Measurements from ENCODE around the gene DRAP1. TPM values are rescaled to one million over a fixed set of nuclear protein-coding genes. Genes with fewer than 3 reads are reported as not detected.

Gene DRAP1
- total and polyA plus RNA-seq, 9 of the 15 experiments (the other 6 are each of a cell fraction or from before 2014, with no cell fraction given), result 9.6 to 200 (median 92.9) TPM

GRCh38 chr11:65919141-65919572 is at the start of gene DRAP1 (continued):
- TF ChIP-seq SMARCA4 (IDR thresholded peaks at IDR 0.05), result no peak
- TF ChIP-seq, protein P1, sequence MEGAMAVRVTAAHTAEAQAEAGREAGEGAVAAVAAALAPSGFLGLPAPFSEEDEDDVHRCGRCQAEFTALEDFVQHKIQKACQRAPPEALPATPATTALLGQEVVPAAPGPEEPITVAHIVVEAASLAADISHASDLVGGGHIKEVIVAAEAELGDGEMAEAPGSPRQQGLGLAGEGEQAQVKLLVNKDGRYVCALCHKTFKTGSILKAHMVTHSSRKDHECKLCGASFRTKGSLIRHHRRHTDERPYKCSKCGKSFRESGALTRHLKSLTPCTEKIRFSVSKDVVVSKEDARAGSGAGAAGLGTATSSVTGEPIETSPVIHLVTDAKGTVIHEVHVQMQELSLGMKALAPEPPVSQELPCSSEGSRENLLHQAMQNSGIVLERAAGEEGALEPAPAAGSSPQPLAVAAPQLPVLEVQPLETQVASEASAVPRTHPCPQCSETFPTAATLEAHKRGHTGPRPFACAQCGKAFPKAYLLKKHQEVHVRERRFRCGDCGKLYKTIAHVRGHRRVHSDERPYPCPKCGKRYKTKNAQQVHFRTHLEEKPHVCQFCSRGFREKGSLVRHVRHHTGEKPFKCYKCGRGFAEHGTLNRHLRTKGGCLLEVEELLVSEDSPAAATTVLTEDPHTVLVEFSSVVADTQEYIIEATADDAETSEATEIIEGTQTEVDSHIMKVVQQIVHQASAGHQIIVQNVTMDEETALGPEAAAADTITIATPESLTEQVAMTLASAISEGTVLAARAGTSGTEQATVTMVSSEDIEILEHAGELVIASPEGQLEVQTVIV (CRISPR knock-in tag; IDR thresholded peaks at IDR 0.05; ENCODE audit: borderline replicate concordance), result no peak
- no peak for TF ChIP-seq TFE3 (CRISPR knock-in tag; IDR thresholded peaks at IDR 0.05)
- no peak for TF ChIP-seq YBX1 (IDR thresholded peaks at IDR 0.05)
- peak in 1 of 2 experiments; percentile 66; a peak in 2 of 4 replicates for TF ChIP-seq TRIM24 (IDR thresholded peaks at IDR 0.05)
- no peak for TF ChIP-seq STAT6 (CRISPR knock-in tag; IDR thresholded peaks at IDR 0.05)
- TF ChIP-seq RFX7 (CRISPR knock-in tag; IDR thresholded peaks at IDR 0.05), result no peak
- TF ChIP-seq, protein P2, sequence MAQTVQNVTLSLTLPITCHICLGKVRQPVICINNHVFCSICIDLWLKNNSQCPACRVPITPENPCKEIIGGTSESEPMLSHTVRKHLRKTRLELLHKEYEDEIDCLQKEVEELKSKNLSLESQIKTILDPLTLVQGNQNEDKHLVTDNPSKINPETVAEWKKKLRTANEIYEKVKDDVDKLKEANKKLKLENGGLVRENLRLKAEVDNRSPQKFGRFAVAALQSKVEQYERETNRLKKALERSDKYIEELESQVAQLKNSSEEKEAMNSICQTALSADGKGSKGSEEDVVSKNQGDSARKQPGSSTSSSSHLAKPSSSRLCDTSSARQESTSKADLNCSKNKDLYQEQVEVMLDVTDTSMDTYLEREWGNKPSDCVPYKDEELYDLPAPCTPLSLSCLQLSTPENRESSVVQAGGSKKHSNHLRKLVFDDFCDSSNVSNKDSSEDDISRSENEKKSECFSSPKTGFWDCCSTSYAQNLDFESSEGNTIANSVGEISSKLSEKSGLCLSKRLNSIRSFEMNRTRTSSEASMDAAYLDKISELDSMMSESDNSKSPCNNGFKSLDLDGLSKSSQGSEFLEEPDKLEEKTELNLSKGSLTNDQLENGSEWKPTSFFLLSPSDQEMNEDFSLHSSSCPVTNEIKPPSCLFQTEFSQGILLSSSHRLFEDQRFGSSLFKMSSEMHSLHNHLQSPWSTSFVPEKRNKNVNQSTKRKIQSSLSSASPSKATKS (CRISPR knock-in tag; IDR thresholded peaks at IDR 0.05), result no peak
- TF ChIP-seq, protein P3, sequence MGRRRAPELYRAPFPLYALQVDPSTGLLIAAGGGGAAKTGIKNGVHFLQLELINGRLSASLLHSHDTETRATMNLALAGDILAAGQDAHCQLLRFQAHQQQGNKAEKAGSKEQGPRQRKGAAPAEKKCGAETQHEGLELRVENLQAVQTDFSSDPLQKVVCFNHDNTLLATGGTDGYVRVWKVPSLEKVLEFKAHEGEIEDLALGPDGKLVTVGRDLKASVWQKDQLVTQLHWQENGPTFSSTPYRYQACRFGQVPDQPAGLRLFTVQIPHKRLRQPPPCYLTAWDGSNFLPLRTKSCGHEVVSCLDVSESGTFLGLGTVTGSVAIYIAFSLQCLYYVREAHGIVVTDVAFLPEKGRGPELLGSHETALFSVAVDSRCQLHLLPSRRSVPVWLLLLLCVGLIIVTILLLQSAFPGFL (CRISPR knock-in tag; IDR thresholded peaks at IDR 0.05), result no peak
- TF ChIP-seq THRAP3 (IDR thresholded peaks at IDR 0.05; ENCODE audit: borderline replicate concordance), result no peak
- TF ChIP-seq GABPB2 (CRISPR knock-in tag; conservative IDR thresholded peaks at IDR 0.05), result no peak
- TF ChIP-seq, protein P4, sequence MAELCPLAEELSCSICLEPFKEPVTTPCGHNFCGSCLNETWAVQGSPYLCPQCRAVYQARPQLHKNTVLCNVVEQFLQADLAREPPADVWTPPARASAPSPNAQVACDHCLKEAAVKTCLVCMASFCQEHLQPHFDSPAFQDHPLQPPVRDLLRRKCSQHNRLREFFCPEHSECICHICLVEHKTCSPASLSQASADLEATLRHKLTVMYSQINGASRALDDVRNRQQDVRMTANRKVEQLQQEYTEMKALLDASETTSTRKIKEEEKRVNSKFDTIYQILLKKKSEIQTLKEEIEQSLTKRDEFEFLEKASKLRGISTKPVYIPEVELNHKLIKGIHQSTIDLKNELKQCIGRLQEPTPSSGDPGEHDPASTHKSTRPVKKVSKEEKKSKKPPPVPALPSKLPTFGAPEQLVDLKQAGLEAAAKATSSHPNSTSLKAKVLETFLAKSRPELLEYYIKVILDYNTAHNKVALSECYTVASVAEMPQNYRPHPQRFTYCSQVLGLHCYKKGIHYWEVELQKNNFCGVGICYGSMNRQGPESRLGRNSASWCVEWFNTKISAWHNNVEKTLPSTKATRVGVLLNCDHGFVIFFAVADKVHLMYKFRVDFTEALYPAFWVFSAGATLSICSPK (IDR thresholded peaks at IDR 0.05; ENCODE audit: borderline replicate concordance), result no peak
- TF ChIP-seq CREB5 (CRISPR knock-in tag; IDR thresholded peaks at IDR 0.05), result no peak
- TF ChIP-seq RCOR1 (IDR thresholded peaks at IDR 0.05; ENCODE audit: borderline replicate concordance in 1 of 2, low read depth in 2 of 2, low read length in 2 of 2), result peak in 1 of 2 experiments; percentile 67; a peak in 2 of 4 replicates
- TF ChIP-seq KDM1A (IDR thresholded peaks at IDR 0.05), result no peak
